Chondrocyte (in vitro differentiated cells): ENCODE data around the gene MPV17L2. TPM values are rescaled to one million over a fixed set of nuclear protein-coding genes. Genes with fewer than 3 reads are reported as not detected.
A peak's percentile ranks its signal among the peaks of the same experiment; 100 is the strongest.
"Not testable (repeated sequence)": the region's sequence is repeated elsewhere in the genome, so short reads cannot be mapped to it uniquely, and the experiment has no call there.

Source experiments
- DNase-seq: peaks from one replicate; pipeline ENCODE4 v3.0.0; 2021; ENCODE audit warnings: mixed read lengths, low spot score
- H3K27ac Mint-ChIP-seq: one replicate; pipeline ENCODE4 v1.8.0; 2021; ENCODE audit warnings: mild to moderate bottlenecking, moderate library complexity, mixed read lengths; ENCODE audit not compliant: unreplicated experiment
- H3K27me3 Mint-ChIP-seq: 2 replicates; pipeline ENCODE4 v1.8.0; 2021; ENCODE audit warnings: low read depth, mixed read lengths
- H3K36me3 Mint-ChIP-seq: 2 replicates; pipeline ENCODE4 v1.8.0; 2021; ENCODE audit warnings: low read depth, mixed read lengths
- H3K4me1 Mint-ChIP-seq: 2 replicates; pipeline ENCODE4 v1.8.0; 2021; ENCODE audit warnings: low read depth, mild to moderate bottlenecking, mixed read lengths
- H3K4me3 Mint-ChIP-seq: one replicate; pipeline ENCODE4 v1.8.0; 2021; ENCODE audit warnings: mild to moderate bottlenecking, moderate library complexity, mixed read lengths; ENCODE audit not compliant: unreplicated experiment
- H3K9me3 Mint-ChIP-seq: 2 replicates; pipeline ENCODE4 v1.8.0; 2021; ENCODE audit warnings: low read depth, mixed read lengths
- CTCF ChIP-seq: fragments of 200-600 bp; sonication (generic); IDR thresholded peaks from 2 replicates; pipeline ENCODE4 v1.5.0; 2021; ENCODE audit warnings: antibody characterized with exemption, mild to moderate bottlenecking, moderate library complexity
- total RNA-seq: library from RNA; stranded (reverse); gene quantifications from 3 replicates; pipeline ENCODE4 v1.2.1, GENCODE V29; 2021

The MPV17L2 gene
- total RNA-seq, 1 donor from 2014 or later: 10.9 TPM

GRCh38 chr19:18157465-18158063 is 35.5 kb upstream of the MPV17L2 start:
- Mint-ChIP-seq H3K4me3 (no peak overlapping the region), H3K27me3 (no peaks in the 10 kb centered on the region), H3K36me3 (peaks cover 3% of the 10 kb centered on the region), H3K9me3 (no peaks in the 10 kb centered on the region), H3K4me1 (peaks cover 33% of the 10 kb centered on the region), H3K27ac (peak overlapping the region; percentile 78)
- DNase-seq: no peak
- no peak for TF ChIP-seq CTCF

- no peak overlapping the region for H3K4me3 Mint-ChIP-seq
- peaks cover 6% of the 10 kb centered on the region for H3K36me3 Mint-ChIP-seq
- H3K4me1 Mint-ChIP-seq: peaks cover 33% of the 10 kb centered on the region
- DNase-seq: no peak
- no peaks in the 10 kb centered on the region for H3K27me3 Mint-ChIP-seq
- no peak overlapping the region for H3K27ac Mint-ChIP-seq
- no peaks in the 10 kb centered on the region for H3K9me3 Mint-ChIP-seq
- no peak for TF ChIP-seq CTCF
These were observed 34.6 kb upstream of the MPV17L2 start for GRCh38 chr19:18158467-18158866.

GRCh38 chr19:18159059-18159616 is 33.9 kb upstream of the MPV17L2 start:
- H3K27ac Mint-ChIP-seq, H3K4me3 Mint-ChIP-seq, H3K27me3 Mint-ChIP-seq, DNase-seq, H3K36me3 Mint-ChIP-seq, H3K9me3 Mint-ChIP-seq: not testable (repeated sequence)
- peaks cover 29% of the 10 kb centered on the region for H3K4me1 Mint-ChIP-seq

GRCh38 chr19:18159810-18160209 is 33.2 kb upstream of the MPV17L2 start:
- peaks cover 6% of the 10 kb centered on the region for H3K36me3 Mint-ChIP-seq
- H3K4me3 Mint-ChIP-seq: no peak overlapping the region

GRCh38 chr19:18160493-18160970 is 32.5 kb upstream of the MPV17L2 start:
- Mint-ChIP-seq H3K4me3 (peak overlapping the region; percentile 42), H3K27ac (no peak overlapping the region), H3K9me3 (no peaks in the 10 kb centered on the region), H3K4me1 (peaks cover 23% of the 10 kb centered on the region), H3K27me3 (no peaks in the 10 kb centered on the region), H3K36me3 (peaks cover 6% of the 10 kb centered on the region)
- TF ChIP-seq CTCF: no peak
- DNase-seq: no peak

More at GRCh38 chr19:18159810-18160209, 33.2 kb upstream of the MPV17L2 start:
- H3K27me3 Mint-ChIP-seq: no peaks in the 10 kb centered on the region
- peaks cover 23% of the 10 kb centered on the region for H3K4me1 Mint-ChIP-seq
- DNase-seq: no peak
- H3K9me3 Mint-ChIP-seq: no peaks in the 10 kb centered on the region
- no peak overlapping the region for H3K27ac Mint-ChIP-seq
- TF ChIP-seq CTCF: no peak
